A549 (cell line): ENCODE measurements around the gene PLD3. TPM values are rescaled to one million over a fixed set of nuclear protein-coding genes. Genes with fewer than 3 reads are reported as not detected.
A peak's percentile ranks its signal among the peaks of the same experiment; 100 is the strongest.

ENCODE experiments used
- ATAC-seq, 2 experiments: fragments of 200-7000 bp in 1 of 2; fragments of >200 bp in 1 of 2; cut with Nextera tagmentation in 1 of 2; cut with Tn5 transposase in 1 of 2; 3 replicates each; pipeline versions ENCODE4 v1.8.0 to v1.9.1; 2018 to 2020; ENCODE audit warnings: mild to moderate bottlenecking in 1 of 2, moderate library complexity in 1 of 2
- CTCF ChIA-PET: fragments of 300-600 bp; sonication (Branson Sonifier 250); formaldehyde crosslinking; extraction: SDS; loops from one replicate; lab custom pipeline; 2021; ENCODE audit warnings: antibody characterized with exemption, inconsistent platforms; lab: Yijun Ruan, JAX
- POLR2A ChIA-PET: fragments of 350-600 bp; formaldehyde crosslinking; extraction: SDS; loops from one replicate; lab custom pipeline; 2021; ENCODE audit warnings: antibody characterized with exemption, inconsistent platforms; lab: Yijun Ruan, JAX
- DNase-seq, 2 experiments: peaks; one replicate each; pipeline versions ENCODE4 v3.0.0 to v3.0.0-alpha.2; 2011 to 2016; ENCODE audit warnings: low read depth in 1 of 2, low spot score in 1 of 2
- FAIRE-seq: peaks from 2 replicates; lab custom pipeline; 2011; peaks lifted over from hg19 to GRCh38; lab: Jason Lieb, UNC
- H3K27ac ChIP-seq, 2 experiments: fragments of >200 bp; sonication (Bioruptor Twin); formaldehyde crosslinking; 3 replicates each; pipeline ENCODE4 v1.5.1; 2016 to 2017
- H3K4me1 ChIP-seq: fragments of >200 bp; sonication (Bioruptor Twin); formaldehyde crosslinking; 3 replicates; pipeline ENCODE4 v1.6.1; 2016
- H3K4me2 ChIP-seq: fragments of >200 bp; sonication (Bioruptor Twin); formaldehyde crosslinking; 3 replicates; pipeline ENCODE4 v1.6.1; 2016
- H3K4me3 ChIP-seq: fragments of >200 bp; sonication (Bioruptor Twin); formaldehyde crosslinking; 3 replicates; pipeline ENCODE4 v1.5.1; 2016
- H3K9me3 ChIP-seq: fragments of >200 bp; sonication (Bioruptor Twin); formaldehyde crosslinking; 3 replicates; pipeline ENCODE4 v1.6.1; 2016
- CBX2 ChIP-seq: fragments of 200-600 bp; sonication (generic); IDR thresholded peaks from 2 replicates; pipeline ENCODE4 v1.6.1; 2016; ENCODE audit warnings: low read depth, mild to moderate bottlenecking, borderline replicate concordance
- E2F6 ChIP-seq: IDR thresholded peaks from 2 replicates; pipeline ENCODE4 v1.6.1; 2012; ENCODE audit warnings: low read depth, borderline replicate concordance
- EHMT2 ChIP-seq: fragments of 200-600 bp; sonication (generic); IDR thresholded peaks from 2 replicates; pipeline ENCODE4 v1.6.1; 2016; ENCODE audit warnings: antibody characterized with exemption, low read depth, mild to moderate bottlenecking, moderate library complexity
- FOSB ChIP-seq: fragments of 250-450 bp; sonication (Bioruptor Pico); IDR thresholded peaks from 2 replicates; pipeline ENCODE4 v1.5.0; 2020; ENCODE audit warnings: mild to moderate bottlenecking, moderate library complexity
- FOXS1 ChIP-seq: fragments of 250-450 bp; sonication (Bioruptor Pico); IDR thresholded peaks from 2 replicates; pipeline ENCODE4 v1.5.0; 2020; ENCODE audit warnings: mild to moderate bottlenecking, moderate library complexity
- HOXA7 ChIP-seq: fragments of 250-450 bp; sonication (Bioruptor Pico); IDR thresholded peaks from 2 replicates; pipeline ENCODE4 v1.5.0; 2020; ENCODE audit warnings: mild to moderate bottlenecking, moderate library complexity
- MAZ ChIP-seq: fragments of 150-350 bp; IDR thresholded peaks from 2 replicates; pipeline ENCODE4 v1.6.1; 2014; ENCODE audit warnings: antibody characterized with exemption, low read depth, low read length, borderline replicate concordance
- NR3C1 ChIP-seq: fragments of >200 bp; sonication (Bioruptor Twin); formaldehyde crosslinking; IDR thresholded peaks from 3 replicates; pipeline ENCODE4 v1.6.1; 2017
- POLR2A ChIP-seq: IDR thresholded peaks from 2 replicates; pipeline ENCODE4 v1.6.1; 2012; ENCODE audit warnings: mild to moderate bottlenecking, low read length
- RAD21 ChIP-seq, 2 experiments: fragments of >200 bp in 1 of 2; sonication (Bioruptor Twin) in 1 of 2; formaldehyde crosslinking in 1 of 2; IDR thresholded peaks in 1 of 2; conservative IDR thresholded peaks in 1 of 2; 2 replicates in 1 of 2; 3 replicates in 1 of 2; pipeline ENCODE4 v1.6.1; 2012 to 2018; ENCODE audit warnings: inconsistent platforms in 1 of 2
- REST ChIP-seq: fragments of 200-600 bp; sonication (generic); IDR thresholded peaks from 2 replicates; pipeline ENCODE4 v1.6.1; 2016; ENCODE audit warnings: antibody characterized with exemption, mild to moderate bottlenecking, moderate library complexity
- USF2 ChIP-seq: fragments of 450-650 bp; IDR thresholded peaks from 2 replicates; pipeline ENCODE4 v1.6.1; 2014; ENCODE audit warnings: antibody characterized with exemption
- WGBS: methylation state at CpG from one replicate; pipeline ENCODE4 v1.1.6; 2017; ENCODE audit errors: missing lambda C conversion rate; 5-methylcytosine and 5-hydroxymethylcytosine counted together
- polyA plus RNA-seq, 4 experiments: library from polyadenylated mRNA; depleted of rRNA in 3 of 4; stranded (reverse); fragments of >200 nt; fragmentation: RNase III in 1 of 4; extraction: RNeasy Plus Mini Kit Qiagen cat#74134 plus additional on column Dnase treatment in 1 of 4; gene quantifications; 2 replicates in 3 of 4; 3 replicates in 1 of 4; pipeline ENCODE4 v1.2.3, GENCODE V29; 2011 to 2017
- TF ChIP-seq, protein P1 (sequence below): fragments of 150-350 bp; IDR thresholded peaks from 2 replicates; pipeline ENCODE4 v1.6.1; 2014; ENCODE audit warnings: low read depth, mild to moderate bottlenecking, low read length
- TF ChIP-seq, protein P2 (sequence below): fragments of >200 bp; sonication (Bioruptor Twin); formaldehyde crosslinking; IDR thresholded peaks from 3 replicates; pipeline ENCODE4 v1.5.1; 2016
- TF ChIP-seq, protein P3 (sequence below): IDR thresholded peaks from 2 replicates; pipeline ENCODE4 v1.6.1; 2012

Gene PLD3
- polyA plus RNA-seq, 2 of the 4 experiments (the other 2 are of a cell fraction), result 265 to 290 TPM

- peak; percentile 21; the same call in 1 of the 2 replicates for TF ChIP-seq REST
- TF ChIP-seq E2F6, result peak; percentile 72; the same call in 1 of the 2 replicates
- TF ChIP-seq MAZ, result peak; percentile 98
- TF ChIP-seq FOXS1 (CRISPR knock-in tag), result no peak
- TF ChIP-seq, protein P1, sequence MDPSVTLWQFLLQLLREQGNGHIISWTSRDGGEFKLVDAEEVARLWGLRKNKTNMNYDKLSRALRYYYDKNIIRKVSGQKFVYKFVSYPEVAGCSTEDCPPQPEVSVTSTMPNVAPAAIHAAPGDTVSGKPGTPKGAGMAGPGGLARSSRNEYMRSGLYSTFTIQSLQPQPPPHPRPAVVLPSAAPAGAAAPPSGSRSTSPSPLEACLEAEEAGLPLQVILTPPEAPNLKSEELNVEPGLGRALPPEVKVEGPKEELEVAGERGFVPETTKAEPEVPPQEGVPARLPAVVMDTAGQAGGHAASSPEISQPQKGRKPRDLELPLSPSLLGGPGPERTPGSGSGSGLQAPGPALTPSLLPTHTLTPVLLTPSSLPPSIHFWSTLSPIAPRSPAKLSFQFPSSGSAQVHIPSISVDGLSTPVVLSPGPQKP, result peak; percentile 99
- peak; percentile 66 for TF ChIP-seq POLR2A
- TF ChIP-seq USF2, result peak; percentile 59
Observed at GRCh38 chr19:40420766-40421765, 72.6 kb downstream of the PLD3 start (continued).

DNA sequence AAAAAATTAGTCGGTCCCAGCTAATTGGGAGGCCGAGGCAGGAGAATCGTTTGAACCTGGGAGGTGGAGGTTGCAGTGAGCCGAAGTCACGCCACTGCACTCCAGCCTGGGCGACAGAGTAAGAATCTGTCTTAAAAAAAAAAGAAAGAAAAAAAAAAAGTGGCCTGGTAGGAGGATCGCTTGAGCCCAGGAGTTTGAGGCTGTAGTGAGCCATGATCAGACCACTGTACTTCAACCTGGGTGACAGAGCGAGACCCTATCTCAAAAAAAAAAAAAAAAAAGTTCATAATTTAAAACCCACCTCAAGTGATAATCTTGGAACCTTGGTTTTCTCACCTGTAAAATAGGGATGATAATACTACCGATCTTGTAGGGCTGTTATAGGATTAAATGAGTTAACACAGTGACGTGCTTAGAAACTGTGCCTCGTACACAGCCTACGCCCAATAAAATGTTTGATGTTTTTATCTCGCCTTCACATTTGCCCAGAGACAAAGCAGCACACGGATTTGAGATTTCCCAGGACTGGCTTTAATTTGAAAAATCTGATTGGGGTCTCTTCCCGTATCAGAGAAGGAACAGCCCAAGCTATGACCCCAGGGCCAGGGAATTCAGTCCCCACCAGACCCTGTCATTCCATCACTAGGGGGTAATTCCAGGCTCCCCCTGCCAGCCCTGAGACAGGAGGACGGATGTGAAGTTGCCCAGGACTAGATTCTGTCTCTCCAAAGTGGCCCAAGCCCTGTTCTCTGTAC lies 73.7 kb downstream of the PLD3 start:
- no peak for TF ChIP-seq CBX2
- TF ChIP-seq, protein P2, sequence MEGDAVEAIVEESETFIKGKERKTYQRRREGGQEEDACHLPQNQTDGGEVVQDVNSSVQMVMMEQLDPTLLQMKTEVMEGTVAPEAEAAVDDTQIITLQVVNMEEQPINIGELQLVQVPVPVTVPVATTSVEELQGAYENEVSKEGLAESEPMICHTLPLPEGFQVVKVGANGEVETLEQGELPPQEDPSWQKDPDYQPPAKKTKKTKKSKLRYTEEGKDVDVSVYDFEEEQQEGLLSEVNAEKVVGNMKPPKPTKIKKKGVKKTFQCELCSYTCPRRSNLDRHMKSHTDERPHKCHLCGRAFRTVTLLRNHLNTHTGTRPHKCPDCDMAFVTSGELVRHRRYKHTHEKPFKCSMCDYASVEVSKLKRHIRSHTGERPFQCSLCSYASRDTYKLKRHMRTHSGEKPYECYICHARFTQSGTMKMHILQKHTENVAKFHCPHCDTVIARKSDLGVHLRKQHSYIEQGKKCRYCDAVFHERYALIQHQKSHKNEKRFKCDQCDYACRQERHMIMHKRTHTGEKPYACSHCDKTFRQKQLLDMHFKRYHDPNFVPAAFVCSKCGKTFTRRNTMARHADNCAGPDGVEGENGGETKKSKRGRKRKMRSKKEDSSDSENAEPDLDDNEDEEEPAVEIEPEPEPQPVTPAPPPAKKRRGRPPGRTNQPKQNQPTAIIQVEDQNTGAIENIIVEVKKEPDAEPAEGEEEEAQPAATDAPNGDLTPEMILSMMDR, result no peak
- TF ChIP-seq HOXA7 (CRISPR knock-in tag), result 0 out of 2 replicates have a peak, but pooled peaks have one; percentile 17
- TF ChIP-seq EHMT2, result no peak
- TF ChIP-seq RAD21 (conservative IDR thresholded peaks at IDR 0.05 in 1 of 2, IDR thresholded peaks at IDR 0.05 in 1 of 2), result no peak
- TF ChIP-seq FOSB (CRISPR knock-in tag), result no peak
- no peak for TF ChIP-seq NR3C1
- TF ChIP-seq, protein P3, sequence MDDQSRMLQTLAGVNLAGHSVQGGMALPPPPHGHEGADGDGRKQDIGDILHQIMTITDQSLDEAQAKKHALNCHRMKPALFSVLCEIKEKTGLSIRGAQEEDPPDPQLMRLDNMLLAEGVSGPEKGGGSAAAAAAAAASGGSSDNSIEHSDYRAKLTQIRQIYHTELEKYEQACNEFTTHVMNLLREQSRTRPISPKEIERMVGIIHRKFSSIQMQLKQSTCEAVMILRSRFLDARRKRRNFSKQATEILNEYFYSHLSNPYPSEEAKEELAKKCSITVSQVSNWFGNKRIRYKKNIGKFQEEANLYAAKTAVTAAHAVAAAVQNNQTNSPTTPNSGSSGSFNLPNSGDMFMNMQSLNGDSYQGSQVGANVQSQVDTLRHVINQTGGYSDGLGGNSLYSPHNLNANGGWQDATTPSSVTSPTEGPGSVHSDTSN, result no peak
- H3K4me3 ChIP-seq, result peak overlapping the region; percentile 56
- no peak for FAIRE-seq
- no peak for ATAC-seq
- DNase-seq, result no peak
- H3K4me2 ChIP-seq, result peak overlapping the region; percentile 84
- ChIA-PET CTCF (interaction anchor here (0.8 to 26.4 kb wide), 15 partner anchors 14 to 282 kb away, joined by 3 to 950 read pairs (median 4); partner anchors contain the start of genes BLVRB, PRX, SERTAD1 and SERTAD3), POLR2A (interaction anchor here (0.6 to 5.8 kb wide), 8 partner anchors 10 to 841 kb away, joined by 4 to 208 read pairs (median 12); partner anchors contain the start of genes BLVRB, C19orf47, PLD3 and SERTAD3)
- H3K9me3 ChIP-seq, result no peaks in the 10 kb centered on the region
- WGBS, result 77% methylated on average over 16 of the region's 16 CpGs
- H3K4me1 ChIP-seq, result peaks cover 28% of the 10 kb centered on the region
- H3K27ac ChIP-seq, result peak overlapping the region; percentile 94 to 96
